Tibial nerve (tissue), 4 donors: ENCODE data around the gene RPP14.

Experiments used
- EP300 ChIP-seq, 2 donors: sonication (generic); formaldehyde crosslinking; IDR thresholded peaks; one replicate each; pipeline ENCODE4 v1.6.1; 2017; ENCODE audit warnings: antibody characterized with exemption in 2 of 2, mild to moderate bottlenecking in 1 of 2
- TF ChIP-seq, protein P1 (sequence below), 5 experiments: fragments of 200-600 bp in 3 of 5; fragments of 450-650 bp in 2 of 5; sonication (generic) in 3 of 5; IDR thresholded peaks; one replicate each; pipeline ENCODE4 v1.5.1; 2016 to 2019; ENCODE audit warnings: antibody characterized with exemption in 5 of 5, mild to moderate bottlenecking in 3 of 5, moderate library complexity in 2 of 5

DNA sequence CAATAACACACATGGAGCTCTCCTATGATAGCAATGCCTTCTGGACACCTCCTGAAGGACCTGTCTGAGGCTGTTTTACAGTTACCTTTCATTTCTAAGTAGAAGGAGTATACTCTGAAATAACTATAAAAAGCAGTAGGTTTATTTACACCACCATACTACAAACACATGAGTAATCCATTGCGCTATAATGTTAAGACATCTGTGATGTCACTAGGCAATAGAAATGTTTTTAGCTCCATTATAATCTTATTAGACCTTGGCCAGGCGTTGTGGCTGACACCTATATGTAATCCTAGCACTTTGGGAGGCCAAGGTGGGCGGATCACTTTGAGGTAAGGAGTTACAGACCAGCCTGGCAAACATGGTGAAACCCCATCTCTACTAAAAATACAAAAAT, 51.4 kb downstream of the RPP14 start:
- TF ChIP-seq, protein P1, sequence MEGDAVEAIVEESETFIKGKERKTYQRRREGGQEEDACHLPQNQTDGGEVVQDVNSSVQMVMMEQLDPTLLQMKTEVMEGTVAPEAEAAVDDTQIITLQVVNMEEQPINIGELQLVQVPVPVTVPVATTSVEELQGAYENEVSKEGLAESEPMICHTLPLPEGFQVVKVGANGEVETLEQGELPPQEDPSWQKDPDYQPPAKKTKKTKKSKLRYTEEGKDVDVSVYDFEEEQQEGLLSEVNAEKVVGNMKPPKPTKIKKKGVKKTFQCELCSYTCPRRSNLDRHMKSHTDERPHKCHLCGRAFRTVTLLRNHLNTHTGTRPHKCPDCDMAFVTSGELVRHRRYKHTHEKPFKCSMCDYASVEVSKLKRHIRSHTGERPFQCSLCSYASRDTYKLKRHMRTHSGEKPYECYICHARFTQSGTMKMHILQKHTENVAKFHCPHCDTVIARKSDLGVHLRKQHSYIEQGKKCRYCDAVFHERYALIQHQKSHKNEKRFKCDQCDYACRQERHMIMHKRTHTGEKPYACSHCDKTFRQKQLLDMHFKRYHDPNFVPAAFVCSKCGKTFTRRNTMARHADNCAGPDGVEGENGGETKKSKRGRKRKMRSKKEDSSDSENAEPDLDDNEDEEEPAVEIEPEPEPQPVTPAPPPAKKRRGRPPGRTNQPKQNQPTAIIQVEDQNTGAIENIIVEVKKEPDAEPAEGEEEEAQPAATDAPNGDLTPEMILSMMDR (IDR thresholded peaks at IDR 0.05) = no peak
- TF ChIP-seq EP300 (IDR thresholded peaks at IDR 0.05) = no peak
